ENCODE data around the gene PRR5L.

The PRR5L gene

DNA sequence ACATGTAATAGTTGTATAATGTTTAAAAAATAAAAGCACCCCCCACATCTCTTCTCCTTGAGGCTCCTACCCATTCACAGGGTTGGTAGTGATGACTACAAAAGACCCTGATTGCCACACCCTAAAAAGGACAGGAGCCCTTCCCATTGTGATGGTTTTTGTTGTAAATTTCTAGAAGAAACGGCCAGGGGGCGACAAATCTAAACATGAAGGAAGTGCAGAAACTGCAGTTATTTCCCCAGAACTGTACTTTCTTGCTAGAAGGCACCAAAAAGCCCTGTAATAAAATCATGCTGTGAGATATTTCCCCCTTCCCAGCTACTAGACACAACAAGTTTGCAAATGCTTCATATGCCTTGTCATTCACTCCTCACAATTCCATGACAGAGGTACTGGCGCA is 10.8 kb downstream of the PRR5L start:
- no peaks in the 10 kb centered on the region for H3K4me1 ChIP-seq (ENCODE audit: control insufficient read depth, low read length)
- H3K27ac ChIP-seq (ENCODE audit: low read depth, low read length), result no peak overlapping the region
- no peak overlapping the region for H3K4me2 ChIP-seq (ENCODE audit: low read length)
- H3K36me3 ChIP-seq (ENCODE audit: control insufficient read depth, low read length), result no peaks in the 10 kb centered on the region
- H3F3A ChIP-seq (ENCODE audit: control insufficient read depth, insufficient read depth), result no peaks in the 10 kb centered on the region
- H3K9me3 ChIP-seq (ENCODE audit: control insufficient read depth, insufficient read depth, low read length), result no peaks in the 10 kb centered on the region
- H3K79me2 ChIP-seq (ENCODE audit: control insufficient read depth, low read length), result no peaks in the 10 kb centered on the region
- H3K27me3 ChIP-seq (ENCODE audit: control insufficient read depth, low read length), result peaks cover 2% of the 10 kb centered on the region; the same call in 1 of the 2 replicates
- no peaks in the 10 kb centered on the region for H3K9me2 ChIP-seq (replicated peaks; ENCODE audit: control insufficient read depth, low read length)
- no peak overlapping the region for H3K4me3 ChIP-seq (ENCODE audit: low read length)
- TF ChIP-seq, protein P1, sequence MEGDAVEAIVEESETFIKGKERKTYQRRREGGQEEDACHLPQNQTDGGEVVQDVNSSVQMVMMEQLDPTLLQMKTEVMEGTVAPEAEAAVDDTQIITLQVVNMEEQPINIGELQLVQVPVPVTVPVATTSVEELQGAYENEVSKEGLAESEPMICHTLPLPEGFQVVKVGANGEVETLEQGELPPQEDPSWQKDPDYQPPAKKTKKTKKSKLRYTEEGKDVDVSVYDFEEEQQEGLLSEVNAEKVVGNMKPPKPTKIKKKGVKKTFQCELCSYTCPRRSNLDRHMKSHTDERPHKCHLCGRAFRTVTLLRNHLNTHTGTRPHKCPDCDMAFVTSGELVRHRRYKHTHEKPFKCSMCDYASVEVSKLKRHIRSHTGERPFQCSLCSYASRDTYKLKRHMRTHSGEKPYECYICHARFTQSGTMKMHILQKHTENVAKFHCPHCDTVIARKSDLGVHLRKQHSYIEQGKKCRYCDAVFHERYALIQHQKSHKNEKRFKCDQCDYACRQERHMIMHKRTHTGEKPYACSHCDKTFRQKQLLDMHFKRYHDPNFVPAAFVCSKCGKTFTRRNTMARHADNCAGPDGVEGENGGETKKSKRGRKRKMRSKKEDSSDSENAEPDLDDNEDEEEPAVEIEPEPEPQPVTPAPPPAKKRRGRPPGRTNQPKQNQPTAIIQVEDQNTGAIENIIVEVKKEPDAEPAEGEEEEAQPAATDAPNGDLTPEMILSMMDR (IDR thresholded peaks at IDR 0.05; ENCODE audit: low read depth, low read length, poor library complexity, severe bottlenecking), result peak; percentile 55
- no peak for TF ChIP-seq EZH2phosphoT487 (IDR thresholded peaks at IDR 0.05; ENCODE audit: borderline replicate concordance, low read length)
- no peaks in the 10 kb centered on the region for H4K20me1 ChIP-seq (ENCODE audit: control insufficient read depth, insufficient read depth, low read depth, low read length)

- no peak overlapping the region for H3K4me2 ChIP-seq (ENCODE audit: low read length)
- H3K9me3 ChIP-seq (ENCODE audit: control insufficient read depth, insufficient read depth, low read length), result no peaks in the 10 kb centered on the region
- no peaks in the 10 kb centered on the region for H3K36me3 ChIP-seq (ENCODE audit: control insufficient read depth, low read length)
- H3K79me2 ChIP-seq (ENCODE audit: control insufficient read depth, low read length), result no peaks in the 10 kb centered on the region
- no peaks in the 10 kb centered on the region for H3F3A ChIP-seq (ENCODE audit: control insufficient read depth, insufficient read depth)
- H3K9me2 ChIP-seq (replicated peaks; ENCODE audit: control insufficient read depth, low read length), result no peaks in the 10 kb centered on the region
- no peak overlapping the region for H3K4me3 ChIP-seq (ENCODE audit: low read length)
- no peaks in the 10 kb centered on the region for H4K20me1 ChIP-seq (ENCODE audit: control insufficient read depth, insufficient read depth, low read depth, low read length)
- H3K27me3 ChIP-seq (ENCODE audit: control insufficient read depth, low read length), result peaks cover 5% of the 10 kb centered on the region; the same call in 1 of the 2 replicates
- TF ChIP-seq, protein P1 (IDR thresholded peaks at IDR 0.05; ENCODE audit: low read depth, low read length, poor library complexity, severe bottlenecking), result no peak
- no peak for TF ChIP-seq EZH2phosphoT487 (IDR thresholded peaks at IDR 0.05; ENCODE audit: borderline replicate concordance, low read length)
- H3K4me1 ChIP-seq (ENCODE audit: control insufficient read depth, low read length), result no peaks in the 10 kb centered on the region
- H3K27ac ChIP-seq (ENCODE audit: low read depth, low read length), result no peak overlapping the region
Measured at GRCh38 chr11:36308577-36308976, 12.5 kb downstream of the PRR5L start.

- Histone ChIP-seq H3K9me2 (replicated peaks; ENCODE audit: control insufficient read depth, low read length) (no peaks in the 10 kb centered on the region), H3F3A (ENCODE audit: control insufficient read depth, insufficient read depth) (no peaks in the 10 kb centered on the region), H3K36me3 (ENCODE audit: control insufficient read depth, low read length) (no peaks in the 10 kb centered on the region), H3K27me3 (ENCODE audit: control insufficient read depth, low read length) (peaks cover 12% of the 10 kb centered on the region), H4K20me1 (ENCODE audit: control insufficient read depth, insufficient read depth, low read depth, low read length) (no peaks in the 10 kb centered on the region), H3K4me2 (ENCODE audit: low read length) (no peak overlapping the region), H3K9me3 (ENCODE audit: control insufficient read depth, insufficient read depth, low read length) (no peaks in the 10 kb centered on the region), H3K27ac (ENCODE audit: low read depth, low read length) (no peak overlapping the region), H3K79me2 (ENCODE audit: control insufficient read depth, low read length) (no peaks in the 10 kb centered on the region), H3K4me3 (ENCODE audit: low read length) (no peak overlapping the region), H3K4me1 (ENCODE audit: control insufficient read depth, low read length) (no peaks in the 10 kb centered on the region)
- TF ChIP-seq, protein P1 (IDR thresholded peaks at IDR 0.05; ENCODE audit: low read depth, low read length, poor library complexity, severe bottlenecking), result no peak
- no peak for TF ChIP-seq EZH2phosphoT487 (IDR thresholded peaks at IDR 0.05; ENCODE audit: borderline replicate concordance, low read length)
Measured at GRCh38 chr11:36309779-36310178, 13.7 kb downstream of the PRR5L start.
